ENCODE data around the gene EMILIN2.

GRCh38 chr18:2893676-2894075 lies 46.9 kb downstream of the EMILIN2 start:
- TF ChIP-seq, protein P1, sequence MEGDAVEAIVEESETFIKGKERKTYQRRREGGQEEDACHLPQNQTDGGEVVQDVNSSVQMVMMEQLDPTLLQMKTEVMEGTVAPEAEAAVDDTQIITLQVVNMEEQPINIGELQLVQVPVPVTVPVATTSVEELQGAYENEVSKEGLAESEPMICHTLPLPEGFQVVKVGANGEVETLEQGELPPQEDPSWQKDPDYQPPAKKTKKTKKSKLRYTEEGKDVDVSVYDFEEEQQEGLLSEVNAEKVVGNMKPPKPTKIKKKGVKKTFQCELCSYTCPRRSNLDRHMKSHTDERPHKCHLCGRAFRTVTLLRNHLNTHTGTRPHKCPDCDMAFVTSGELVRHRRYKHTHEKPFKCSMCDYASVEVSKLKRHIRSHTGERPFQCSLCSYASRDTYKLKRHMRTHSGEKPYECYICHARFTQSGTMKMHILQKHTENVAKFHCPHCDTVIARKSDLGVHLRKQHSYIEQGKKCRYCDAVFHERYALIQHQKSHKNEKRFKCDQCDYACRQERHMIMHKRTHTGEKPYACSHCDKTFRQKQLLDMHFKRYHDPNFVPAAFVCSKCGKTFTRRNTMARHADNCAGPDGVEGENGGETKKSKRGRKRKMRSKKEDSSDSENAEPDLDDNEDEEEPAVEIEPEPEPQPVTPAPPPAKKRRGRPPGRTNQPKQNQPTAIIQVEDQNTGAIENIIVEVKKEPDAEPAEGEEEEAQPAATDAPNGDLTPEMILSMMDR (IDR thresholded peaks at IDR 0.05 in 8 of 11, conservative IDR thresholded peaks at IDR 0.05 in 3 of 11): no peak
- TF ChIP-seq POLR2A (IDR thresholded peaks at IDR 0.05) (no peak), POLR2AphosphoS5 (IDR thresholded peaks at IDR 0.05) (no peak)

Data from spleen (tissue), 7 donors.